ENCODE data around the gene ABCD4.

ABCD4 gene

GRCh38 chr14:74238974-74239847 is 63.5 kb downstream of the ABCD4 start, which contains the start of gene VSX2:
TSS of gene VSX2 (plus strand) at chr14:74239449. CDS start at chr14:74239562, 113 bp downstream.
- Mint-ChIP-seq H3K4me1 (peaks cover 34% of the 10 kb centered on the region), H3K4me3 (peak within 1 kb of the TSS; percentile 67), H3K27me3 (peaks cover 89% of the 10 kb centered on the region), H3K27ac (no peak within 1 kb of the TSS), H3K9me3 (no peaks in the 10 kb centered on the region), H3K36me3 (no peaks in the 10 kb centered on the region)
- no peak for ATAC-seq

- H3K36me3 Mint-ChIP-seq = no peaks in the 10 kb centered on the region
- H3K4me3 Mint-ChIP-seq = no peak overlapping the region
- peaks cover 25% of the 10 kb centered on the region for H3K4me1 Mint-ChIP-seq
- H3K27me3 Mint-ChIP-seq = peaks cover 86% of the 10 kb centered on the region
- peaks cover 1% of the 10 kb centered on the region for H3K9me3 Mint-ChIP-seq
- no peak overlapping the region for H3K27ac Mint-ChIP-seq
- ATAC-seq = no peak
These were observed 65.3 kb downstream of the ABCD4 start for GRCh38 chr14:74237441-74237840.
